IMR-90 (cell line): ENCODE data around the gene FAM228B. TPM values are rescaled to one million over a fixed set of nuclear protein-coding genes. Genes with fewer than 3 reads are reported as not detected.

Source experiments
- ATAC-seq: fragments of 200-7000 bp; cut with Tn5 transposase; 2 replicates; pipeline ENCODE4 v1.9.1; 2020; ENCODE audit warnings: low read depth, mild to moderate bottlenecking, moderate library complexity
- BruUV-seq: library from RNA; stranded (reverse); fragments of 400-500 nt; replicated peaks from 2 replicates; lab custom pipeline; 2021; lab: Mats Ljungman, UMichigan
- CTCF ChIA-PET: fragments of 300-600 bp; formaldehyde crosslinking; extraction: SDS; loops from one replicate; lab custom pipeline; 2021; ENCODE audit warnings: antibody characterized with exemption; lab: Yijun Ruan, JAX
- POLR2A ChIA-PET: fragments of 300-600 bp; sonication (Branson Sonifier 250); formaldehyde crosslinking; loops from one replicate; lab custom pipeline; 2022; ENCODE audit warnings: antibody characterized with exemption; ENCODE audit not compliant: unreplicated experiment; lab: Charles Lee
- DNase-seq: peaks from one replicate; pipeline ENCODE4 v3.0.0; 2013
- H2AFZ ChIP-seq: replicated peaks from 2 replicates; pipeline ENCODE3; 2013; ENCODE audit warnings: low read length, mild to moderate bottlenecking; ENCODE audit not compliant: poor library complexity
- H2AK5ac ChIP-seq: 2 replicates; pipeline ENCODE4 v1.6.1; 2013; ENCODE audit warnings: low read depth, low read length, inconsistent platforms
- H2AK9ac ChIP-seq: replicated peaks from 2 replicates; pipeline ENCODE3; 2013; ENCODE audit warnings: mild to moderate bottlenecking, low read depth, low read length, moderate library complexity; ENCODE audit not compliant: poor library complexity
- H2BK120ac ChIP-seq: 2 replicates; pipeline ENCODE4 v1.6.1; 2013; ENCODE audit warnings: low read depth, low read length, inconsistent platforms
- H2BK15ac ChIP-seq: 3 replicates; pipeline ENCODE4 v1.6.1; 2013; ENCODE audit warnings: low read depth, low read length, inconsistent platforms
- H2BK20ac ChIP-seq: 2 replicates; pipeline ENCODE4 v1.6.1; 2013; ENCODE audit warnings: low read depth, mild to moderate bottlenecking, inconsistent platforms, low read length, moderate library complexity
- H2BK5ac ChIP-seq: 2 replicates; pipeline ENCODE4 v1.6.1; 2013; ENCODE audit warnings: mild to moderate bottlenecking, low read depth, low read length, inconsistent platforms; ENCODE audit not compliant: poor library complexity, severe bottlenecking
- H3K14ac ChIP-seq: replicated peaks from 2 replicates; pipeline ENCODE4 v1.6.1; 2013; ENCODE audit warnings: low read depth, low read length, inconsistent platforms
- H3K18ac ChIP-seq: 2 replicates; pipeline ENCODE4 v1.6.1; 2013; ENCODE audit warnings: low read depth, low read length, control low read depth
- H3K23ac ChIP-seq: 2 replicates; pipeline ENCODE4 v1.6.1; 2013; ENCODE audit warnings: low read depth, low read length, inconsistent platforms
- H3K27ac ChIP-seq: 2 replicates; pipeline ENCODE4 v1.5.1; 2013; ENCODE audit warnings: mild to moderate bottlenecking, control low read depth, low read length; ENCODE audit not compliant: insufficient read depth
- H3K27me3 ChIP-seq: 2 replicates; pipeline ENCODE4 v1.6.1; 2013; ENCODE audit warnings: low read length; ENCODE audit not compliant: control insufficient read depth, insufficient read depth
- H3K36me3 ChIP-seq: 2 replicates; pipeline ENCODE4 v1.6.1; 2013; ENCODE audit warnings: low read length, mixed read lengths; ENCODE audit not compliant: control insufficient read depth, insufficient read depth
- H3K4ac ChIP-seq: 2 replicates; pipeline ENCODE4 v1.6.1; 2013; ENCODE audit warnings: low read depth, low read length, inconsistent platforms
- H3K4me1 ChIP-seq: 2 replicates; pipeline ENCODE4 v1.6.1; 2013; ENCODE audit warnings: low read length, mixed read lengths; ENCODE audit not compliant: control insufficient read depth, insufficient read depth
- H3K4me2 ChIP-seq: 2 replicates; pipeline ENCODE4 v1.6.1; 2013; ENCODE audit warnings: low read depth, mild to moderate bottlenecking, control low read depth, low read length, moderate library complexity
- H3K4me3 ChIP-seq: 2 replicates; pipeline ENCODE4 v1.5.1; 2013; ENCODE audit warnings: low read depth, mild to moderate bottlenecking, control low read depth, low read length, moderate library complexity; ENCODE audit not compliant: insufficient read depth
- H3K56ac ChIP-seq: 2 replicates; pipeline ENCODE4 v1.6.1; 2013; ENCODE audit warnings: low read length, inconsistent platforms; ENCODE audit not compliant: insufficient read depth; ENCODE audit errors: extremely low read depth
- H3K79me1 ChIP-seq, 2 experiments: 2 replicates each; pipeline ENCODE4 v1.6.1; 2013; ENCODE audit warnings: low read length in 2 of 2, inconsistent platforms in 1 of 2, low read depth in 1 of 2
- H3K9ac ChIP-seq: 2 replicates; pipeline ENCODE4 v1.6.1; 2013; ENCODE audit warnings: low read depth, low read length, control low read depth
- H3K9me1 ChIP-seq: 2 replicates; pipeline ENCODE4 v1.6.1; 2013; ENCODE audit warnings: low read length, inconsistent platforms; ENCODE audit not compliant: insufficient read depth
- H3K9me3 ChIP-seq: 2 replicates; pipeline ENCODE4 v1.6.1; 2013; ENCODE audit warnings: low read length; ENCODE audit not compliant: control insufficient read depth, insufficient read depth
- H4K20me1 ChIP-seq: 2 replicates; pipeline ENCODE4 v1.6.1; 2013; ENCODE audit warnings: low read length, inconsistent platforms; ENCODE audit not compliant: insufficient read depth
- H4K5ac ChIP-seq: 2 replicates; pipeline ENCODE4 v1.6.1; 2013; ENCODE audit warnings: mild to moderate bottlenecking, low read depth, low read length, control low read depth
- H4K8ac ChIP-seq, 2 experiments: 2 replicates each; pipeline ENCODE4 v1.6.1; 2013; ENCODE audit warnings: low read depth in 2 of 2, low read length in 2 of 2, control low read depth in 1 of 2, inconsistent platforms in 1 of 2
- H4K91ac ChIP-seq: 2 replicates; pipeline ENCODE4 v1.6.1; 2013; ENCODE audit warnings: low read depth, low read length, inconsistent platforms; ENCODE audit not compliant: insufficient read depth
- BHLHE40 ChIP-seq: fragments of 150-350 bp; IDR thresholded peaks from 2 replicates; pipeline ENCODE4 v1.6.1; 2016; ENCODE audit warnings: mild to moderate bottlenecking, low read depth, low read length
- CEBPB ChIP-seq: IDR thresholded peaks from 2 replicates; pipeline ENCODE4 v1.6.1; 2012; ENCODE audit warnings: low read depth, low read length, improper control_type of control experiment
- CHD1 ChIP-seq: IDR thresholded peaks from 2 replicates; pipeline ENCODE4 v1.6.1; 2012; ENCODE audit warnings: low read depth, low read length, improper control_type of control experiment
- ELK1 ChIP-seq: fragments of 150-350 bp; IDR thresholded peaks from 2 replicates; pipeline ENCODE4 v1.6.1; 2016; ENCODE audit warnings: low read depth, mild to moderate bottlenecking, low read length, moderate library complexity, borderline replicate concordance
- FOS ChIP-seq: fragments of 150-350 bp; IDR thresholded peaks from 2 replicates; pipeline ENCODE4 v1.6.1; 2016; ENCODE audit warnings: low read depth, low read length
- MAFK ChIP-seq: IDR thresholded peaks from 2 replicates; pipeline ENCODE4 v1.6.1; 2012; ENCODE audit warnings: low read depth, low read length, improper control_type of control experiment
- MAZ ChIP-seq: IDR thresholded peaks from 2 replicates; pipeline ENCODE4 v1.6.1; 2012; ENCODE audit warnings: low read depth, mild to moderate bottlenecking, low read length, improper control_type of control experiment, moderate library complexity, borderline replicate concordance
- MXI1 ChIP-seq: IDR thresholded peaks from 2 replicates; pipeline ENCODE4 v1.6.1; 2012; ENCODE audit warnings: low read depth, mild to moderate bottlenecking, low read length, moderate library complexity, borderline replicate concordance
- NFE2L2 ChIP-seq: fragments of 150-350 bp; IDR thresholded peaks from 2 replicates; pipeline ENCODE4 v1.6.1; 2016; ENCODE audit warnings: low read depth, mild to moderate bottlenecking, low read length
- POLR2A ChIP-seq: IDR thresholded peaks from 2 replicates; pipeline ENCODE4 v1.6.1; 2012; ENCODE audit warnings: mild to moderate bottlenecking, low read depth, low read length
- RAD21 ChIP-seq: IDR thresholded peaks from 2 replicates; pipeline ENCODE4 v1.6.1; 2012; ENCODE audit warnings: low read length, improper control_type of control experiment
- RCOR1 ChIP-seq: IDR thresholded peaks from 2 replicates; pipeline ENCODE4 v1.6.1; 2012; ENCODE audit warnings: mild to moderate bottlenecking, low read length, improper control_type of control experiment; ENCODE audit not compliant: insufficient replicate concordance
- RFX5 ChIP-seq: IDR thresholded peaks from 2 replicates; pipeline ENCODE4 v1.8.0; 2012; ENCODE audit warnings: low read depth, mild to moderate bottlenecking, low read length, moderate library complexity
- SMC3 ChIP-seq: fragments of 150-350 bp; IDR thresholded peaks from 2 replicates; pipeline ENCODE4 v1.6.1; 2016; ENCODE audit warnings: low read depth, mild to moderate bottlenecking, antibody characterized with exemption, low read length, moderate library complexity
- dilution Hi-C: fragments of 300-500 bp; cut with HindIII; formaldehyde crosslinking; loops from one replicate; pipeline ENCODE4 v1.14.3; 2018; ENCODE audit warnings: low sequenced_read_pairs; ENCODE audit not compliant: unreplicated experiment
- in situ Hi-C: fragments of 300-500 bp; cut with MboI; formaldehyde crosslinking; loops from 3 replicates; pipeline ENCODE4 v1.14.3; 2019; ENCODE audit warnings: low sequenced_read_pairs, inconsistent platforms, mixed read lengths
- intact Hi-C: fragments of 100-400 bp; cut with micrococcal nuclease; formaldehyde crosslinking; loops from 2 replicates; pipeline ENCODE4 v1.10.0; 2022
- polyA plus RNA-seq, 3 experiments: library from polyadenylated mRNA; depleted of rRNA; stranded (reverse); fragments of >200 nt; gene quantifications; 2 replicates each; pipeline ENCODE4 v1.2.3, GENCODE V29; 2012; ENCODE audit warnings: low replicate concordance in 1 of 3
- total RNA-seq: library from RNA; depleted of rRNA; stranded (reverse); fragments of >200 nt; gene quantifications from 2 replicates; pipeline ENCODE4 v1.2.3, GENCODE V29; 2012
- TF ChIP-seq, protein P1 (sequence below): conservative IDR thresholded peaks from 2 replicates; pipeline ENCODE4 v1.5.1; 2012; ENCODE audit warnings: mild to moderate bottlenecking, low read depth, low read length, improper control_type of control experiment

FAM228B gene
- total and polyA plus RNA-seq, 2 of the 4 experiments (the other 2 are of a cell fraction) = 2.0 to 2.9 TPM

GRCh38 chr2:24106786-24107185 lies 16.5 kb upstream of the FAM228B start:
- Histone ChIP-seq H2BK20ac (no peak overlapping the region), H3K23ac (no peak overlapping the region), H3K27me3 (no peaks in the 10 kb centered on the region), H3K9ac (no peak overlapping the region), H3K4me1 (no peaks in the 10 kb centered on the region), H4K91ac (no peak overlapping the region), H2AFZ (no peak overlapping the region), H3K9me1 (no peaks in the 10 kb centered on the region), H3K56ac (no peak overlapping the region), H2AK9ac (no peak overlapping the region), H3K4me3 (no peak overlapping the region), H3K18ac (no peak overlapping the region), H2BK5ac (no peak overlapping the region), H3K9me3 (no peaks in the 10 kb centered on the region; the same call in 1 of the 2 replicates), H3K27ac (no peak overlapping the region), H3K4me2 (no peak overlapping the region), H3K36me3 (0 out of 2 replicates have a peak, but pooled peaks cover 2% of the 10 kb centered on the region), H4K5ac (no peak overlapping the region), H3K14ac (no peak overlapping the region), H3K4ac (no peak overlapping the region), H3K79me1 (no peaks in the 10 kb centered on the region), H4K8ac (no peak overlapping the region), H2AK5ac (no peak overlapping the region), H4K20me1 (no peaks in the 10 kb centered on the region), H2BK15ac (no peak overlapping the region), H2BK120ac (no peak overlapping the region)
- intact Hi-C loops = no loop called here
- ChIA-PET POLR2A (no interaction called here), CTCF (no interaction called here)
- in situ Hi-C loops = no loop called here
- dilution Hi-C loops = no loop called here
- TF ChIP-seq RFX5 (no peak), MAFK (no peak), NFE2L2 (no peak), CHD1 (no peak), POLR2A (no peak), BHLHE40 (no peak), FOS (no peak), RCOR1 (no peak), RAD21 (no peak), MAZ (no peak), MXI1 (no peak), SMC3 (no peak), ELK1 (no peak), CEBPB (no peak)
- TF ChIP-seq, protein P1, sequence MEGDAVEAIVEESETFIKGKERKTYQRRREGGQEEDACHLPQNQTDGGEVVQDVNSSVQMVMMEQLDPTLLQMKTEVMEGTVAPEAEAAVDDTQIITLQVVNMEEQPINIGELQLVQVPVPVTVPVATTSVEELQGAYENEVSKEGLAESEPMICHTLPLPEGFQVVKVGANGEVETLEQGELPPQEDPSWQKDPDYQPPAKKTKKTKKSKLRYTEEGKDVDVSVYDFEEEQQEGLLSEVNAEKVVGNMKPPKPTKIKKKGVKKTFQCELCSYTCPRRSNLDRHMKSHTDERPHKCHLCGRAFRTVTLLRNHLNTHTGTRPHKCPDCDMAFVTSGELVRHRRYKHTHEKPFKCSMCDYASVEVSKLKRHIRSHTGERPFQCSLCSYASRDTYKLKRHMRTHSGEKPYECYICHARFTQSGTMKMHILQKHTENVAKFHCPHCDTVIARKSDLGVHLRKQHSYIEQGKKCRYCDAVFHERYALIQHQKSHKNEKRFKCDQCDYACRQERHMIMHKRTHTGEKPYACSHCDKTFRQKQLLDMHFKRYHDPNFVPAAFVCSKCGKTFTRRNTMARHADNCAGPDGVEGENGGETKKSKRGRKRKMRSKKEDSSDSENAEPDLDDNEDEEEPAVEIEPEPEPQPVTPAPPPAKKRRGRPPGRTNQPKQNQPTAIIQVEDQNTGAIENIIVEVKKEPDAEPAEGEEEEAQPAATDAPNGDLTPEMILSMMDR = no peak
- DNase-seq = no peak
- no peak for ATAC-seq
- BruUV-seq = no TSS peak
